ENCODE data around the gene EEF1G. TPM values are rescaled to one million over a fixed set of nuclear protein-coding genes. Genes with fewer than 3 reads are reported as not detected.

EEF1G gene
- polyA plus RNA-seq, 1 donor from 2014 or later, result 1,555 TPM

GRCh38 chr11:62547691-62548281 lies 25.9 kb downstream of the EEF1G start:
- H3K9me2 ChIP-seq (ENCODE audit: insufficient read depth, low read length), result no peaks in the 10 kb centered on the region
- H3K36me3 ChIP-seq (ENCODE audit: insufficient read depth, low read length), result no peaks in the 10 kb centered on the region
- H3K27me3 ChIP-seq (ENCODE audit: insufficient read depth, low read depth, low read length), result peaks cover 56% of the 10 kb centered on the region
- H3K4me2 ChIP-seq (ENCODE audit: low read length), result no peak overlapping the region
- H3K9me3 ChIP-seq (ENCODE audit: low read length), result no peaks in the 10 kb centered on the region
- H2AFZ ChIP-seq (ENCODE audit: low read depth, low read length), result no peak overlapping the region
- H3K27ac ChIP-seq (ENCODE audit: low read length), result no peak overlapping the region
- H4K20me1 ChIP-seq (ENCODE audit: insufficient read depth), result no peaks in the 10 kb centered on the region
- no peak overlapping the region for H3K4me3 ChIP-seq (ENCODE audit: low read length)
- H3F3A ChIP-seq (ENCODE audit: insufficient read depth, low read length, poor library complexity, severe bottlenecking), result no peaks in the 10 kb centered on the region
- TF ChIP-seq SMC3 (conservative IDR thresholded peaks at IDR 0.05; ENCODE audit: poor library complexity), result no peak
- TF ChIP-seq EP300 (conservative IDR thresholded peaks at IDR 0.05; ENCODE audit: poor library complexity, severe bottlenecking), result no peak
- no peak for TF ChIP-seq MXI1 (conservative IDR thresholded peaks at IDR 0.05; ENCODE audit: poor library complexity, severe bottlenecking)
- TF ChIP-seq POLR2AphosphoS5 (IDR thresholded peaks at IDR 0.05), result no peak
- TF ChIP-seq TAF1 (IDR thresholded peaks at IDR 0.05; ENCODE audit: low read depth), result no peak
- TF ChIP-seq REST (IDR thresholded peaks at IDR 0.05; ENCODE audit: borderline replicate concordance), result no peak
- no peak for TF ChIP-seq RAD21 (conservative IDR thresholded peaks at IDR 0.05)
- no peak for TF ChIP-seq CTCF (IDR thresholded peaks at IDR 0.05; ENCODE audit: poor library complexity, severe bottlenecking)
- TF ChIP-seq EZH2 (IDR thresholded peaks at IDR 0.05; ENCODE audit: borderline replicate concordance, insufficient read depth, low read length, poor library complexity, severe bottlenecking), result no peak
- H3K79me2 ChIP-seq (replicated peaks; ENCODE audit: insufficient read depth, low read length), result no peaks in the 10 kb centered on the region
- H3K9ac ChIP-seq (ENCODE audit: low read length), result no peak overlapping the region

- Histone ChIP-seq H3K4me3 (ENCODE audit: low read length) (peak overlapping the region; percentile 59), H2AFZ (ENCODE audit: low read depth, low read length) (no peak overlapping the region), H3K79me2 (replicated peaks; ENCODE audit: insufficient read depth, low read length) (no peaks in the 10 kb centered on the region), H3F3A (ENCODE audit: insufficient read depth, low read length, poor library complexity, severe bottlenecking) (no peaks in the 10 kb centered on the region), H3K9me3 (ENCODE audit: low read length) (no peaks in the 10 kb centered on the region), H3K9me2 (ENCODE audit: insufficient read depth, low read length) (no peaks in the 10 kb centered on the region), H3K27ac (ENCODE audit: low read length) (no peak overlapping the region), H3K9ac (ENCODE audit: low read length) (no peak overlapping the region), H3K4me2 (ENCODE audit: low read length) (no peak overlapping the region), H4K20me1 (ENCODE audit: insufficient read depth) (no peaks in the 10 kb centered on the region), H3K36me3 (ENCODE audit: insufficient read depth, low read length) (no peaks in the 10 kb centered on the region), H3K27me3 (ENCODE audit: insufficient read depth, low read depth, low read length) (peaks cover 60% of the 10 kb centered on the region)
- TF ChIP-seq SMC3 (conservative IDR thresholded peaks at IDR 0.05; ENCODE audit: poor library complexity), result no peak
Measured at GRCh38 chr11:62546929-62547625, 26.6 kb downstream of the EEF1G start.

Measured in neural cell (in vitro differentiated cells).